K562 treated with DMSO at 1 percent for 12 hours (cell line): Measurements from ENCODE around the gene ADAMTS9. TPM values are rescaled to one million over a fixed set of nuclear protein-coding genes. Genes with fewer than 3 reads are reported as not detected.

Experiments used
- total RNA-seq: library from RNA; unstranded; fragments of 300-600 nt; gene quantifications from 2 replicates; pipeline ENCODE4 v1.2.3, GENCODE V29; 2022; ENCODE audit not compliant: insufficient read depth

Gene ADAMTS9, protein sequence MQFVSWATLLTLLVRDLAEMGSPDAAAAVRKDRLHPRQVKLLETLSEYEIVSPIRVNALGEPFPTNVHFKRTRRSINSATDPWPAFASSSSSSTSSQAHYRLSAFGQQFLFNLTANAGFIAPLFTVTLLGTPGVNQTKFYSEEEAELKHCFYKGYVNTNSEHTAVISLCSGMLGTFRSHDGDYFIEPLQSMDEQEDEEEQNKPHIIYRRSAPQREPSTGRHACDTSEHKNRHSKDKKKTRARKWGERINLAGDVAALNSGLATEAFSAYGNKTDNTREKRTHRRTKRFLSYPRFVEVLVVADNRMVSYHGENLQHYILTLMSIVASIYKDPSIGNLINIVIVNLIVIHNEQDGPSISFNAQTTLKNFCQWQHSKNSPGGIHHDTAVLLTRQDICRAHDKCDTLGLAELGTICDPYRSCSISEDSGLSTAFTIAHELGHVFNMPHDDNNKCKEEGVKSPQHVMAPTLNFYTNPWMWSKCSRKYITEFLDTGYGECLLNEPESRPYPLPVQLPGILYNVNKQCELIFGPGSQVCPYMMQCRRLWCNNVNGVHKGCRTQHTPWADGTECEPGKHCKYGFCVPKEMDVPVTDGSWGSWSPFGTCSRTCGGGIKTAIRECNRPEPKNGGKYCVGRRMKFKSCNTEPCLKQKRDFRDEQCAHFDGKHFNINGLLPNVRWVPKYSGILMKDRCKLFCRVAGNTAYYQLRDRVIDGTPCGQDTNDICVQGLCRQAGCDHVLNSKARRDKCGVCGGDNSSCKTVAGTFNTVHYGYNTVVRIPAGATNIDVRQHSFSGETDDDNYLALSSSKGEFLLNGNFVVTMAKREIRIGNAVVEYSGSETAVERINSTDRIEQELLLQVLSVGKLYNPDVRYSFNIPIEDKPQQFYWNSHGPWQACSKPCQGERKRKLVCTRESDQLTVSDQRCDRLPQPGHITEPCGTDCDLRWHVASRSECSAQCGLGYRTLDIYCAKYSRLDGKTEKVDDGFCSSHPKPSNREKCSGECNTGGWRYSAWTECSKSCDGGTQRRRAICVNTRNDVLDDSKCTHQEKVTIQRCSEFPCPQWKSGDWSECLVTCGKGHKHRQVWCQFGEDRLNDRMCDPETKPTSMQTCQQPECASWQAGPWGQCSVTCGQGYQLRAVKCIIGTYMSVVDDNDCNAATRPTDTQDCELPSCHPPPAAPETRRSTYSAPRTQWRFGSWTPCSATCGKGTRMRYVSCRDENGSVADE (N-terminal part only)
- total RNA-seq = 0.17 TPM in 1 of 2 replicates, not detected in the other

DNA sequence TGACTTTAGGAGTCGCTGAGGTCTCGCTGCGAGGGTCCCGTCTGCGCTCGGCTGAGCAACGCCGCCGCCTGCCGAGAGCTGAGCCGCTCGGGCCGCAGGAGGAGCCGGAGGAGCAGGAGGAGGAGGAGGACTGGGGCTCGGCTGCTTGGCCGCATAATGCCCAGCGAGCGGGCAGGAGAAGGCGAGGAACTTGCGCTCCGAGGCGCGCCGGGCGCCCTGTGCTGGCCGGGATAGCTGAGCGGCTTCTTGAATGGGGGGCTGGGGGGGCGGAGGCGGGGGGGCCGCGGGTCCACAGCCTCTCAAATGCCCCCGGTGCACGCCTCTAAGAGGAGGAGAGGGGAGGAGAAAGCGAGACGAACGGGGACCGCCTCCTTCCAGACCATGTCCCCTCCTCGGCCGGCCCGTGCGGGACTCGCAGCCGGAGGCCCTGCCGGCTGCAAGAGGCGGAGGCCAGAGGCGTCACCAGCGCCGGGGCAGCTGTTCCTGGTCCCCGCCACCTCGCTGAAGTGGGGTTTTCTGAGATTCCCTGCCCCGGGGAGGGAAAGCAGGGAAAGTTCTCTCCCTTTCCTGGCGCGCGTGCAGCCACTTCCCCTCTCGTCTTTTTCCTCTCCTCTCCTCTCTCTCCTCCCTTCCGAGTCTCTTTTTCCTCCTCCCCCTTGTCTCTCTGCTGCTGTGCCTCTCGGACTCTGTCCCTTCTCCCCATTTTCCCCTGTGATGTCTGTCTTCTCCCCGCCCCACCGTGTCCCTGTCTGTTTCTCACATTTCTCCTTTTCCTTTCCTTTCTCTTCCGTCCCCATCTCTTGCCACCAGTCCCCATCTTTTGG lies at the start of gene ADAMTS9:
ADAMTS9 (minus strand) TSS at position 220 of the 824 bp plus-strand sequence. CDS start 343 bp downstream, outside the sequence.

